Central memory CD4-positive, alpha-beta T cell (primary cell): ENCODE measurements around the gene ARL4D.
"Not testable (repeated sequence)": the region's sequence is repeated elsewhere in the genome, so short reads cannot be mapped to it uniquely, and the experiment has no call there.

Experiments used
- DNase-seq: peaks from one replicate; pipeline ENCODE4 v3.0.0; 2022

ARL4D gene

DNA sequence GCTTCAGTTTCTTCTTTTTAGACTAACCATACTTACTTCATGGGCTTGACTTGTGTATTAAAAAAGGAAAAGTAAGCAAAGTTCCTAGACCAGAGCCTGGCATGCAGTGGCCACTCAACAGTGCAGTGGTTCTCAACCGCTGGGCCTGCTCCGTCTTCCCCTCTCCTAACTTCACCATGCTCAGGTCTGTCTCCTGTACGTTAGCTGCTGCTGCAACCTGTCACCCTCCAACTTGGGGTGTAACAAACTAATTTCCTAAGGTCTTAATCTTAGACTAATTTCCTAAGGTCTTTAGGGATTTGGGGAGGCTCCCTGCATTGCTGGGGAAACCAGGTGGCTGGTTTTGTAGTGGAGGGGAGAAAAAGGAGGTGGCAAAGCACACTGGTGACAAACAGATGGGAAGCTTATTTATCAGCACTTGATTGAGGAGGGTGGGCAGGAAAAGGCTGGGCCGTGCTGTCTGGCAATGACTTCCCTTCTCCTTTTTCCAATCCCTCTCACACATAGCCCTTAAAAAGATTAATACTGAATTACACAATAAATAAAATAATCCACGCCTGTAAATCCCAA lies 2.2 kb upstream of the ARL4D start:
- no peak for DNase-seq

DNA sequence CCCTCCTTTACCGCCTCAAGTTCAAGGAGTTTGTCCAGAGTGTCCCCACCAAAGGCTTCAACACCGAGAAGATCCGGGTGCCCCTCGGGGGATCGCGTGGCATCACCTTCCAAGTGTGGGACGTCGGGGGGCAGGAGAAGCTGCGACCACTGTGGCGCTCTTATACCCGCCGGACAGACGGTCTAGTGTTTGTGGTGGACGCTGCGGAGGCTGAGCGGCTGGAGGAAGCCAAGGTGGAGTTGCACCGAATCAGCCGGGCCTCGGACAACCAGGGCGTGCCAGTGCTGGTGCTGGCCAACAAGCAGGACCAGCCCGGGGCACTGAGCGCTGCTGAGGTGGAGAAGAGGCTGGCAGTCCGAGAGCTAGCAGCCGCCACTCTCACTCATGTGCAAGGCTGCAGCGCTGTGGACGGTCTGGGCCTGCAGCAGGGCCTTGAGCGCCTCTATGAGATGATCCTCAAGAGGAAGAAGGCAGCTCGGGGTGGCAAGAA lies 1.1 kb downstream of the ARL4D start:
- no peak for DNase-seq

DNA sequence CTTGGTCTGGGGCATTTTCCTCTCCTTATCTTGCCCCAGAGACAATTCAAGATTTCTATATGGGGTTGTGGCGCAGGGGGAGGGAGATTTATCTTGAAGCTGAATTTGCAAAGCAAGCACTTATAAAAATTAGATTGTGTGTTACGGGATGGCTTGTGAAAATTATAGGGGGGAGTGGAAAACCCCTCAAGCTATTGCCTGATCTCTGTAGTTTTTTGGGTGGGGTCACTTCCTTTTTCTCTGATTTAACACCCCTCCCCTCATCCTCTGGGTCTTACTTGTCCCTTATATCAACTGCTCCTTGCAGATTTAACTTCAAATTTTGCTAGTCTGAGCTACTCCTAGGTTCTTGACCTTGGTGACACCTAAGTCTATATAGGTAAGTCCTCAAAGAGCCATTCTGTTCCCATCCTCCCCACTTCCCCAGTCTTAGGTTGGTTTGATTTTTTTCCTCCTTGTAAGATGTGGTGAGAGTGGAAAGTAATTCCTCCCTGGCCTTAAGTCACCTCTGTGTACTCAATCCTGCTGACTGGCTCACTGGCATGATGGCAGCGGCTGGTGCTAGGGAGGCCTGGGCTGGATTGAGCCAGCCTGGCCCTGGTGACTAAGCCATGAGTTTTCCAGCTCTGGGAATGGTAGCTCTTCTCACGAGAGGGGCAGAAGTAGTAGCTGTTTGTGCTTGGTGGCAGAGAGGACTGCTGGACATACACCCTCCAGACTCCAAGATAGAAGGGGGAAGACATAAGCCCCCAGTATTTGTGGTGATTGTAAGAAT lies 2.3 kb downstream of the ARL4D start:
- DNase-seq: no peak

DNA sequence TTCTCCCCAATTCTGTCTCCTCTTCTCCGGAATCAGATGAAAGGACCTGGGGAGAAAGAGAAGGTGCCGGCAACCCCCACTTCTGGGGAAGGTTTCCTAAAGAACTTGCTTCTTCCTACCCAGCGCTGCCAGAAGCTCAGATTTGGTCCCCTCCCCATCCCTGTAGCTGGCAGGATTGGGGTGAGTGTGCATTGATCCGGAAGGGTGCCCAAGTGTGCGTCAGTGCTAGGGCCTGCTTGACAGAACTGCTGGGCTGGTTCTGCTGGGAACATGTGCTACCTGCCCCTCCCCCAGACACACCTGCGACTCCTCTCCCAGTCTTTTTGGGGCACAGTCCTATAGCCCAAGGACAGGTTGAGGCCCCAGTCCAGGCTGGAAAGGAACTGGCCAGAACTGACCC lies 3.3 kb downstream of the ARL4D start:
- no peak for DNase-seq

DNA sequence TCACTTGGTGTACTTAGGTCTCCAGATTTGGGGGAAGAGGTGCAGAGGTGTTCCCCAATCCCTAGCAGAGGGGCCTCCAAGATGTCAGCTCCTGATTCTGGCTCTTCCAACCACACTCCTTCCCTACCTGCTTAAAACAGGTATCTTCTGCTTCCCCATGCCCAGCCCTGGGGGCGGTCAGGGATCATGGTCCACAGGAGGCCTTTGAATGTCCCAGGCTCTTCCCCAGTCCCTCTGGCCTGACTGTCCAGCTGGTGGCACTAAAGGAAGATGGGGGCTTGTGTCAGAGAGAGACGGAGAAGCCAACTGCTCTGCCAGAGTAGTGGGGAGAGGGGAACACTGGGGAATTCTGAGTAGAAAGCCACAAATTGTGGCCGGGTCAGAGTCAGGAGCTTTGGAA lies 3.8 kb downstream of the ARL4D start:
- no peak for DNase-seq

DNA sequence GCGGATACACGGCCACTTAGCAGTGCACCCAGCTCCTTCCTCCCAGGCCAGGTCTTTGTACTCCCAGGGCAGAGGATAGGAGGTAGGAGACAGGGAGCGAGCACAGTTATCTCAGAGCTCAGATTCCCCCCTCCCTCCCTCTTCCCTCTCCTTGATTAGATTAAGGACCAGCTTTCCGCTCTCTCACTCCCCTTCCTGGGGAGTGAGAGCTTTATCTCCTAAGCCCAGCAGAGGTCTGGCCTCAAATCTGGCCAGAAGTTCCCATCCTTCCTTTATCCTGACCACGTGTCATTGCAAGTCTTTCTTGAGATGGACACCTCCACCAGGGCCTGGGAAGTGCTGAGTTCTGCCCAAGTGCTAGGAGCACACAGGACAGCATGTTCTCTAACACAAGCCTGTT lies 5.1 kb downstream of the ARL4D start:
- no peak for DNase-seq

DNA sequence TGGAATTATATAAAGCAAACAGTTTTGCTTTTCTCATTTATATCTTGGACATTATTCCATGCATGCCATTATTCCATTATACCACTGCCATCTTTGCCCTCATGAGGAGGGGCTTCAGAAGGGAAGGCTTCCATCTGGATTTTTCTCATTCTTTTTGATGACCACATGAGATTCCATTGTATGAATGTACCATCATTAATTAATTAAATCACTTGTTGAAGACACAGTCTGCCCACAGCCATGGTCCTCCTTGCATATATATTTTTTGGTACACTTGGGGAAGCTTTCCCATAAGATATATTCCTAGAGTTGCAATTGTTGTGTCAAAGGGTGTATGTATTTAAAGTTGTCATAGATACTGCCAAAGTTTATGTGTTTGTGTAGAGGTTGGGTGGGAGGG lies 7.1 kb downstream of the ARL4D start:
- DNase-seq: no peak

DNA sequence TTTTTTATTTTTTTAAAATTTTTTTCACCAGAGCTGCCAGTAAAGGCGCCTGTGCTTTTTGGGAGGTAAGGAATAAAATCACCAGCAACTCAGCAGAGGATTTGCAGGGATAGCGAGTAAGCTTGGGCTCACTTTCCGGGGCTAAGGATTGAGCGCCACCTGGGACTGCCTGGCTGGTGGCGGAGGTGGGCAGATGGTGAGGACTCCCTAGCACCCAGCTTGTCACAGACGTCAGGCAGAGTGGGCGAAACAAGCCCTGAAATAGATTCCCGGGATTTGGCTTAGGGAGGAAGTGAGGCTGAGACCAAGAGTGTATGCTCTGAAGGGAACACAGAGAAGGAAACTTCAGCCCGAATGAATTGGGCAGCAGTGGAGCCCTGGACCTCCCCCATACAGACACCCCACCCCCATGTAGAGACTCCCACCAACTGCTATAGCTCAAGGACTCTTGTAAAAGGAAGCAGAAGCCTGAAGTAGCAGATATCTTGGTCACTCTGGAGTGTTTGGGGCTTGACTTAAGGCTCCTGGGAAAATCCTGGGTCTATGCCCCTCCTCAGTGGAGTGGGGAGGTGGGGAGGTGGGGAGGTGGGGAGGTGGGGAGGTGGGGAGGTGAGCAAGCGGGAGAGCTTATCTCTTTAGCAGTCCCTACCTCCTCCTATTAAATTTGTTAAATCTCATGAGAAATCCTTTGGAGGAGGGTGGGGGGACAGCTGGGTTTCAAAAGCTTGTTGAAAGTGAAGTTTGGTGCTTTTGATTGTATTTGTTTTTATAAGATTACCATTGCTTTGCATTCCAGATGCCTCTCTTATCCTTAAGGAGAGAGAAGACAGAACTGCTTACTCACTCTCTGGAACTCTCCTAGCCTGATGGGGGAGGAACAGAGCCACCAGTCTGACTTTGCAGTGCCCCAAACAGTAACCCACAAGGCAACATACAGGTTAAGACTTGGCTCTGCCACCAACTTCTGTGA lies 8.2 kb downstream of the ARL4D start:
- no peak for DNase-seq

DNA sequence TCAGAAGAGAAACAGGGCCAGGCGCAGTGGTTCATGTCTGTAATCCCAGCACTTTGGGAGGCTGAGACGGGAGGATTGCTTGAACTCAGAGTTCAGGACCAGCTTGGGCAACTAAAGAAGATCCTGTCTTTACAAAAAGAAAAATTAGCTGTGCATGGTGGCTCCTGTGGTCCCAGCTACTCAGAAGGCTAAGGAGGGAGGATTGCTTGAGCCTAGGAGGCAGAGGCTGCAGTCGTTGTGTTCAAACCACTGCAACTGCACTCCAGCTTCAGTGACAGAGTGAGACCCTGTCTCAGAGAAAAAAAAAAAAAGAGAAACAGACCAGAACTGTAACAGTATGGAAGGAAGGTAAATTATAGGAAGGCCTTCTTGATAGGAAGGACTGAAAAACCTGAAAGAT lies 10.3 kb downstream of the ARL4D start:
- no peak for DNase-seq

DNA sequence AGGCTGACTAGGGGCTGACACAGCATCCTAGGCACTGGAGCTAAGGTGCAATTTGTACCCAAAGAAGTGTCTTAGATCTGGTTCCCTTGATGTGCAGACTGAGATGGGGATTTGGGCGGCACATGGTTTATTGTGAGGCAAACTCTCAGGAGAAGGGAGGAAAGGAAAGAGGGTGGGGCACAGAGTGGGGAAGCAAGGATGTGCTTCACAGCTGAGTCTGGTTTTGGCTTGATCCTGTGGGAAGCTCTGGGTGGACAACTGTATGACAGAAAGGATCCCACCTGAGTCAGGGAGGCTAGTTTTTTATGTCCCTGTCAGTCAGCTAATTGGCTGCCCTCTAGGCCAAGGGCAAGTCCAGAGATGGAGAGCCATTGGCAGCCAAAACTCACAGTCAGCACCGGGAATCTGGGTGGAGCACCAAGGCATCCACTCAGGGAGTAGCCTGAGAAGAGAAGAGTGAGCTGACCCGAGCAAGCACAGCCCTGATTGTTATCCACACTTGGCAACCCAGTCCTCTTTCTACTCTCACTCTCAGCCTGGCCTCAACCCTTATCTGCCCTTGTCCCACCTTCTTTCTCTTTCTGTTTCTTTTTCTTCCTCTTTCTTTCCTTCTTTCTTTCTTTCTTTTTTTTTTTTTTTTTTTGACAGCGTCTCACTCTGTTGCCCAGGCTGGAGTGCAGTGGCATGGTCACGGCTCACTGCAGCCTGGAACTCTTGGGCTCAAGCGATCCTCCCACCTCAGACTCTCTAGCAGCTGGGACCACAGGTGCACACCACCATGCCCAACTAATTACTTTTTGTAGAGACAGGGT lies 12.0 kb downstream of the ARL4D start:
- no peak for DNase-seq

DNA sequence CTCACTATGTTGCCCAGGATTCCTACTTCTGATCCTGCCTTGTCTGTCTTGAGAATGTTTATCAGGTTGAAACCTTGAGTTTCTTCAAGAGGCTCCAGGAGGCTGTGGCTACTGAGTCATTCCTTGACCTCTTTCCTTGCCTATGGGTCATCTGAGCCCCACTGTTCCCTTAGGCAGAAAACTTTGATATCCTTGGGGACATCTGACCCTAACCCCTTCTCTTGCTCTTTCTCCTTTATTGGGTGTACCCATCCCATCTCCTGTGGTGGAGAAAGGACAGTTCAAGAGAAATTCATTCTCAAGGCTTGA lies 12.5 kb downstream of the ARL4D start:
- DNase-seq: no peak

DNA sequence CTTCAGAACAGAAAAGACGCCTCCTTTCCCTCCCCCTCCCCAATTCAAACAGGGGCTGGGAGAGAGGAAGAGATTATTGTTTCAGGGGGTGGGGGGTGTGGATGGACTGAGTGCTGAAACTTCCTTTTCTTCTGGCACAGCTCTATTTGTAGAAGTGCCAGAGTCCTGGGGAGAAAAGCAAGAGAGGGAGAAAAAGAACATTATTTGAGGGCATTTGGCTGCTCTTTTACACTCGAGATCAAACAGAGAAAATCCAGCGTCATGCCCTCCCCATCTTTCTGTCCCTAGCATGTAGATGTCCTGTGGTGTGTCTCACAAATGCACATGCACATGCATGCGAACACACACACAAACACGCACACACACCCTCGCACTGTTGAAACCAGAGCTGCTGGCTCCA lies 13.0 kb downstream of the ARL4D start:
- DNase-seq: no peak

DNA sequence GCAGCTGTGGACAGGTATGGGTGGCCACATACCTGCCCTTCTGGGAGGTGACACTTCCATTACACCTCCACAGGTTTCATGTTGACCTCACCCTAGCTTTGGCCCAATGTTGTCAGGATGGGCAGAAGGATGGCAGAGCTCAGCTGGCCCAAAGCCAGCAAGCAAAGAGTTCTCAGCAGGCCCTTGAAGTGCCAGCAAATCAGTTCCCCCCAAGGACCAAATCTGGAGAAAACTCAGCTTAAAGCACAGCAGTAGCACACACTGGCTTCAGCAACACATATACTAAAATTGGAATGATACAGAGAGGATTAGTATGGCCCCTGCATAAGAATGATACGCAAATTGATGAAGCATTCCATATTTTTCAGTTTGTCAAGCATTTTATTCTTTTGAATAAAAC lies 13.4 kb downstream of the ARL4D start:
- no peak for DNase-seq

DNA sequence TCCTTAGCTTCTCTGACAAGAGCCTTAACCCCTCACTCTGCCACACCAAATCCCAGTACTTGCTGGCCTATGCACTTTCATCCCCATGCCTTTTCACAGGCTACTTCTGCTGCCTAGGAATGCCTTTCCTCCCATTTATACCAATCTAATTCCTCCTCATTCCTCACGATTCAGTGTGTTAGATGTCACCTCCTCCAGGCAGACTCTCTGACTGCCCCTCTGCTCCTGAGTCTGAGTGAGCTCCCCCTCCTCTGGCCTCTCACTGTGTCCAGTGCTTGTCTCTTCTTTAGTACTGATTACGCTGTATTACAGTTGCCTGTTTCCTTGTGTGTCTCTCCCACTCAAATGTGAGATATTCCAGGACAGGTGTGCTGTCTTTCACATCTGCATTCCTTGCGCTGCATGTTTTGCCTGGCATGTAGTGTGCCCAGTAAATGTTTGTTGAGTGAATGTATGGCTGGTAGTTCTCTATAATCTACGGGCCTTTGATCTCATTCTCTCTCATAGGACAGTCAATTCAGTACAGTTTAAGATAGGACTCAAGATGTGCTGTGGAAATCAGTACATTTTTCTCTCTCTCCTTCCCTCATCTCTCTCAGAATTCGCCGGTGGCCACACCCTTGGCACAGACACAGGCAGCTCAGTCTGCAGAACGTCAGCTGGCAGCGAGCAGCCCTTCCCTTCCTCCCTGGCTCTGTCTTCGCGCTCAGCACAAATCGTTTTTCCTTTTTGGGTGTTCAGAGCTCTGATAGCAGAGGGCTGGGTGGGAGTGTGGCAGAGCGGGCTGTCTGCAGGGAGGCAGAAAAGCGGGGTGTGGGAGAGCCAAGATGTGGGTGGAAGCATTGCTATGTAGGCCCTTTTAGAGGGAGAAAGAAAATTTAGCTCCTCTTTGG lies 18.5 kb downstream of the ARL4D start:
- DNase-seq: no peak

DNA sequence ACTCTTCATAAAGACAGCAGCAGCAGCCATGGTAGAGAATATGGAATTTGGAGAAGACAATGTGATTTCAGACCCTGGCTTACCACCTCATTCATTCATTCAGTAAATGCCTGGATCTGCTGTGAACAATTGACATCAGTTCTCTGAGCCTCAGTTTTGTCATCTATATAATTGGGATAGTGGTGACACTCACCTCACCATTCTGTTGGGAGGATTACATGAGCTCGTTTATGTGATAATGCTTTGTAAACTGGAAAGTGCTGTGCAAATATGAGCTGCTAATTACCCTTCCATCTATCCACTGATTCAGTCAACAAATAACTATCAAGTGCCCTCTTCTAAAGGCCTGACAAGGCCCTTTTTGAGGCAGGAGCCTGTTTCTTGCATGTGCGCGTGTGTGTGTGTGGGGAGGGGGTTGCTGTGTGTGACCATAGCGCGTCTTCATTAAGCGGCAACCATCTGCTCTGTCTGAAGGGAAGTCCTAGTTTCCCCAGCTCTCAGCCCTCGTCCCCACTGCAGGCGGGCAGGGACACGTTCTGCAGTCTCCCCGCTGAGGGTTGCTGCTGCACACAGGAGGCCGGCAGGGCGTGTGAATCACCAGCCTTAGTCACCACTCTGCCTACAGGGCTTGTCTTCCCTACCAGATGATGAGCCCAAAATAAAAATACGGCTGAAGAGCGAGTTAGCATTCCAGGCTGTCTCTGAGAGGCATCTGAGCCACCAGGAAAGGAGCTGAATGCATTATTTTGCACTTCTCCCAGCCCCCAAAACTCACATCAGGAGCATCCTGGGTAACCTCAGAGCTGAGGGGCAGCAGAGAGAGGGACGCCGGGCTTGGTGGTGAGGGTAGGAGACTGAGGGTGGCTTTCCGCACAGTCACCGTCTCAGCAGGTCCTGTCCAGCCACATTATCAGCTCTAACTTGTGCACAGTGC lies 19.9 kb downstream of the ARL4D start:
- DNase-seq: no peak

DNA sequence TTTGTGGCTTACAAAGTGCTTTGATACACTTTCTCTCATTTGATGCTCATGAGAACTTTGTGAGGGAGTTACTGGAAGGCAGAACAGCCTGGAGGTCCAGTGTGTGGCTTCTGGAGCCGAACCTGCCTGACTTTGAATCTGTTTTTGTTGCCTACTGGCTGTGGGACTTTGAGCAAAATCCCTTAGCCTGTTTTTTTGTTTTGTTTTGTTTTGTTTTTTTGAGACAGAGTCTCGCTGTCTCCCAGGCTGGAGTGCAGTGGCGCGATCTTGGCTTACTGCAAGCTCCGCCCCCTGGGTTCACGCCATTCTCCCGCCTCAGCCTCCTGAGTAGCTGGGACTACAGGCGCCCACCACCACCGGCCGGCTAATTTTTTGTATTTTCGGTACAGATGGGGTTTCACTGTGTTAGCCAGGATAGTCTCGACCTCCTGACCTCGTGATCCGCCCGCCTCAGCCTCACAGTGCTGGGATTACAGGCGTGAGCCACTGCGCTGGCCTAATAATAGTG lies 20.6 kb downstream of the ARL4D start:
- not testable (repeated sequence) for DNase-seq

DNA sequence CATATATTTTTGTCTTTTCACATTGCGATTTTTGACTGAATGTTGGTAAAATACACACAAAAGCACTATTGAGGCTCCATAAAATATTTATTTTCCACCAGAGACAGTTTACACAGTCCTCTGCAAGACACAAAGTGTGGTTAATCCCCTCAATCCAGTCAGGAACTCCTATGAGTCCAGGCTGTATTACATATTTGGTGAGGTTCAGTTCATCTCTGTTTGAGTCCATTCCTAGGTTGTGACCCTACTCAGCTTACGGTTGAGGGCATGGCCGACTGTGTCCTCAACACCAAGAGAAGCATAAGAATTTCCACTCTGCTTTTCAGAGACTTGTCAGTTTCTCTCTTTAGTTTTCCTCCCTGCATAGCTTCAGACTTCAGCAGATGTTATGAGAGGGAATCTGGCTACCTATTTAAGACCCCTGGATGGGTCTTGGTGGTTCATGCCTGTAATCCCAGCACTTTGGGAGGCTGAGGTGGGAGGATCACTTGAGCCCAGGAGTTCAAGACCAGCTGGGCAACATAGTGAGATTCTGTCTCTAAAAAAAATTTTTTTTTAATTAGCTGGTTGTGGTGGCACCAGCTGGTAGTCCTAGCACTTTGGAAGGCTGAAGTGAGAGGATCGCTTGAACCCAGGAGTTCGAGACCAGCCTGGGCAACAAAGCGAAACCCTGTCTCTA lies 25.1 kb downstream of the ARL4D start:
- no peak for DNase-seq

DNA sequence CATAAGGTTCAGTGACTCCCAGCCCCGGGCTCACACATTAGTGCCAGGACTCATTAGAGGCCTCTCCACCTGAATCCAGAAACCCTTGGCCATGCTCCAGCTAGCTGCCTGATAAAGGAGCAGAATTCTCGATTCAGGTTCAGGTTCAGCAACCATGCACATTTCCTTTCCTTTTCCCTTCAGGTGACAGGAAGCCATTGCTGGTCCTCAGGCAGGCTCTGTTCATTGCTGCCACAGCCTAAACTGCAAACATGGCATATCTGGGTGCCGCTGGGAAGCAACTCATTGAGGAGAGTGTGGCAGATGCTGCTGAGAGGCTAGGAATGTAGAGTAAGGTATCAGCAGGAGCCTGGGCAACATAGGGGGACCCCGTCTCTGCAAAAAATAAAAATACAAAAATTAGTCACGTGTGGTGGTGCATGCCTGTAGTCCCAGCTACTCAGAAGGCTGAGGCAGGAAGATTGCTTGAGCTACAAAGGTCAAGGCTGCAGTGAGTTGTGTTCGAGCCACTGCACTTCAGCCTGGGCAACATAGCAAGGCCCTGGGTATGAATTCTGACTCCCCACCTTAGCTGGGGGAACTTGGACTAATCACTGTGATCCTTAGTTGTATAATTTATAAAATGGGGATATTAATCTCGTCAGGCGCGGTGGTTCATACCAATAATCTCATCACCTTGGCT lies 28.7 kb downstream of the ARL4D start:
- DNase-seq: no peak

DNA sequence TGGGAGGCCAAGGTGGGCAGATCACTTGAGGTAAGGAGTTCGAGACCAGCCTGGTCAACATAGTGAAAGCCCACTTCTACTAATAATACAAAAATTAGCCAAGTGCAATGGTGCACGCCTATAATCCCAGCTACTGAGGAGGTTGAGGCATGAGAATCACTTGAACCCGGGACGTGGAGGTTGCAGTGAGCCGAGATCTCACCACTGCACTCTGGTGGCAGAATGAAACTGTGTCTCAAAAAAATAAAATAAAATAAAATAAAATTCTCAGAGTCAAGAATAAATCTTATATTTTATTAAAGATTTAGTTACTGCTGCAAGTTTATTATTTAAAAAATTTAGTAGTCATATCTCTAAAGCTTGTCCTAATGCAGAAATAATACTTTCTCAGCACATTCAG lies 29.7 kb downstream of the ARL4D start:
- no peak for DNase-seq
